HCT116 (cell line): ENCODE measurements around the gene KLC4. TPM values are rescaled to one million over a fixed set of nuclear protein-coding genes. Genes with fewer than 3 reads are reported as not detected.
"Not testable (repeated sequence)": the region's sequence is repeated elsewhere in the genome, so short reads cannot be mapped to it uniquely, and the experiment has no call there.

Experiments
- ATAC-seq: fragments of 200-7000 bp; cut with Tn5 transposase; 2 replicates; pipeline ENCODE4 v1.9.1; 2020; ENCODE audit warnings: mild to moderate bottlenecking, moderate library complexity
- BruUV-seq: library from RNA; stranded (reverse); fragments of 400-500 nt; replicated peaks from 2 replicates; lab custom pipeline; 2021; lab: Mats Ljungman, UMichigan
- CTCF ChIA-PET: fragments of 300-600 bp; sonication (Branson Sonifier 250); formaldehyde crosslinking; loops from one replicate; lab custom pipeline; 2021; ENCODE audit warnings: antibody characterized with exemption; lab: Charles Lee
- POLR2A ChIA-PET: fragments of 300-600, 350-600 bp; sonication (Branson Sonifier 250); formaldehyde crosslinking; loops from one replicate; lab custom pipeline; 2021; ENCODE audit warnings: antibody characterized with exemption; lab: Charles Lee
- RAD21 ChIA-PET, 2 experiments: fragments of 300-600 bp; sonication (Branson Sonifier 250); formaldehyde crosslinking; loops; one replicate each; lab custom pipeline; 2023; ENCODE audit warnings: low total read pairs in 2 of 2; ENCODE audit not compliant: uncharacterized antibody in 2 of 2, unreplicated experiment in 2 of 2, low non-redundant PET in 1 of 2; lab: Charles Lee
- DNase-seq: peaks from one replicate; pipeline ENCODE4 v3.0.0-alpha.2; 2010; ENCODE audit warnings: low read depth, low spot score
- H2AFZ ChIP-seq: fragments of 200-600 bp; shearing (Covaris generic), sonication (generic); 2 replicates; pipeline ENCODE4 v1.6.1; 2017; ENCODE audit warnings: low read depth, mixed run types, mixed read lengths, antibody characterized with exemption, low read length; ENCODE audit not compliant: poor library complexity, severe bottlenecking
- H3K27ac ChIP-seq: 2 replicates; pipeline ENCODE4 v1.5.1; 2012; ENCODE audit warnings: low read depth, low read length
- H3K27me3 ChIP-seq: fragments of 200-600 bp; sonication (generic); 2 replicates; pipeline ENCODE4 v1.6.1; 2016; ENCODE audit warnings: mixed run types, low read length, mixed read lengths; ENCODE audit not compliant: insufficient read depth
- H3K36me3 ChIP-seq, 2 experiments: fragments of 200-500 bp in 1 of 2; fragments of 200-600 bp in 1 of 2; sonication (Bioruptor generic) in 1 of 2; sonication (generic) in 1 of 2; 2 replicates each; pipeline versions ENCODE4 v1.5.1 to v1.6.1; 2014 to 2016; ENCODE audit warnings: low read length in 2 of 2, inconsistent platforms in 1 of 2, mixed read lengths in 1 of 2, mixed run types in 1 of 2; ENCODE audit not compliant: insufficient read depth in 2 of 2, control insufficient read depth in 1 of 2
- H3K4me1 ChIP-seq, 2 experiments: fragments of 200-600 bp in 1 of 2; sonication (generic) in 1 of 2; 2 replicates each; pipeline versions ENCODE4 v1.5.1 to v1.6.1; 2012 to 2017; ENCODE audit warnings: low read length in 2 of 2, inconsistent platforms in 1 of 2, mild to moderate bottlenecking in 1 of 2, mixed read lengths in 1 of 2, mixed run types in 1 of 2, moderate library complexity in 1 of 2; ENCODE audit not compliant: insufficient read depth in 2 of 2, control insufficient read depth in 1 of 2
- H3K4me2 ChIP-seq: fragments of 200-600 bp; sonication (generic); 2 replicates; pipeline ENCODE4 v1.6.1; 2017; ENCODE audit warnings: mixed run types, low read length, mixed read lengths
- H3K4me3 ChIP-seq, 2 experiments: fragments of 200-600 bp in 1 of 2; sonication (generic) in 1 of 2; replicated peaks in 1 of 2; 2 replicates each; pipeline ENCODE4 v1.5.1; 2011 to 2016; ENCODE audit warnings: low read length in 2 of 2, control low read depth in 1 of 2, low read depth in 1 of 2, mild to moderate bottlenecking in 1 of 2, mixed read lengths in 1 of 2, mixed run types in 1 of 2
- H3K79me2 ChIP-seq: fragments of 200-600 bp; sonication (generic); 2 replicates; pipeline ENCODE4 v1.6.1; 2017; ENCODE audit warnings: mild to moderate bottlenecking, mixed run types, low read length, moderate library complexity, mixed read lengths; ENCODE audit not compliant: insufficient read depth
- H3K9ac ChIP-seq: fragments of 200-600 bp; sonication (generic); 2 replicates; pipeline ENCODE4 v1.6.1; 2016; ENCODE audit warnings: low read length, mixed read lengths
- H3K9me2 ChIP-seq: fragments of 200-600 bp; sonication (generic), shearing (Covaris generic); 2 replicates; pipeline ENCODE4 v1.6.1; 2017; ENCODE audit warnings: mixed run types, mild to moderate bottlenecking, moderate library complexity; ENCODE audit not compliant: insufficient read depth
- H3K9me3 ChIP-seq, 2 experiments: fragments of 200-500 bp in 1 of 2; fragments of 200-600 bp in 1 of 2; sonication (Bioruptor generic) in 1 of 2; sonication (generic) in 1 of 2; 2 replicates each; pipeline ENCODE4 v1.6.1; 2014 to 2017; ENCODE audit warnings: low read length in 2 of 2, mixed read lengths in 2 of 2, inconsistent platforms in 1 of 2, low read depth in 1 of 2, mild to moderate bottlenecking in 1 of 2, mixed run types in 1 of 2, moderate library complexity in 1 of 2; ENCODE audit not compliant: control insufficient read depth in 1 of 2, insufficient read depth in 1 of 2
- H4K20me1 ChIP-seq: fragments of 200-600 bp; sonication (generic), shearing (Covaris generic); 2 replicates; pipeline ENCODE4 v1.6.1; 2017; ENCODE audit warnings: mixed run types, mild to moderate bottlenecking, moderate library complexity; ENCODE audit not compliant: insufficient read depth
- ELF1 ChIP-seq: IDR thresholded peaks from 2 replicates; pipeline ENCODE4 v1.6.1; 2012; ENCODE audit warnings: low read depth, borderline replicate concordance
- EZH2 ChIP-seq: fragments of 200-600 bp; sonication (generic); IDR thresholded peaks from 2 replicates; pipeline ENCODE4 v1.6.1; 2017; ENCODE audit warnings: antibody characterized with exemption, mixed run types
- EZH2phosphoT487 ChIP-seq: fragments of 200-600 bp; IDR thresholded peaks from 2 replicates; pipeline ENCODE4 v1.6.1; 2018; ENCODE audit warnings: antibody characterized with exemption, borderline replicate concordance
- JUND ChIP-seq: IDR thresholded peaks from 2 replicates; pipeline ENCODE4 v1.6.1; 2012
- SIN3A ChIP-seq: IDR thresholded peaks from 2 replicates; pipeline ENCODE4 v1.6.1; 2012; ENCODE audit warnings: low read depth
- SP1 ChIP-seq: IDR thresholded peaks from 2 replicates; pipeline ENCODE4 v1.6.1; 2012; ENCODE audit warnings: low read depth
- SRF ChIP-seq: IDR thresholded peaks from 2 replicates; pipeline ENCODE4 v1.6.1; 2012; ENCODE audit warnings: low read depth
- TCF7L2 ChIP-seq: IDR thresholded peaks from 2 replicates; pipeline ENCODE4 v1.7.0; 2011; ENCODE audit warnings: borderline replicate concordance, inconsistent platforms; ENCODE audit not compliant: insufficient read depth, insufficient read length; ENCODE audit errors: extremely low read depth
- YY1 ChIP-seq: IDR thresholded peaks from 2 replicates; pipeline ENCODE4 v1.6.1; 2011; ENCODE audit warnings: low read length, low read depth, moderate library complexity, mild to moderate bottlenecking; ENCODE audit not compliant: insufficient replicate concordance; ENCODE audit errors: extremely low read depth
- ZFX ChIP-seq: fragments of 450-650 bp; IDR thresholded peaks from 2 replicates; pipeline ENCODE4 v1.6.1; 2017
- ZNF274 ChIP-seq: fragments of 200-500 bp; sonication (Bioruptor generic); IDR thresholded peaks from 2 replicates; pipeline ENCODE4 v1.6.1; 2014; ENCODE audit warnings: mild to moderate bottlenecking, low read depth, low read length, inconsistent platforms
- intact Hi-C: fragments of 100-400 bp; cut with micrococcal nuclease; formaldehyde crosslinking; loops from 2 replicates; pipeline ENCODE4 v1.10.0; 2022
- total RNA-seq: library from RNA; stranded (reverse); gene quantifications from one replicate; pipeline ENCODE4 v1.2.1, GENCODE V29; 2021; ENCODE audit not compliant: unreplicated experiment
- TF ChIP-seq, protein P1 (sequence below), 3 experiments: fragments of 200-600 bp in 1 of 3; sonication (generic) in 1 of 3; IDR thresholded peaks in 2 of 3; conservative IDR thresholded peaks in 1 of 3; 2 replicates each; pipeline ENCODE4 v1.5.1; 2012 to 2017; ENCODE audit warnings: low read depth in 2 of 3, low read length in 2 of 3, antibody characterized with exemption in 1 of 3, borderline replicate concordance in 1 of 3, control low read depth in 1 of 3, mild to moderate bottlenecking in 1 of 3, mixed read lengths in 1 of 3, mixed run types in 1 of 3, moderate library complexity in 1 of 3; ENCODE audit not compliant: insufficient read depth in 1 of 3
- TF ChIP-seq, protein P2 (sequence below): IDR thresholded peaks from 2 replicates; pipeline ENCODE4 v1.6.1; 2011; ENCODE audit warnings: mild to moderate bottlenecking, low read length, moderate library complexity; ENCODE audit not compliant: insufficient replicate concordance; ENCODE audit errors: extremely low read depth
- TF ChIP-seq, protein P3 (sequence below): IDR thresholded peaks from 2 replicates; pipeline ENCODE4 v1.6.1; 2012

The KLC4 gene
- total RNA-seq, 1 experiment from 2014 or later: 16.2 TPM

DNA sequence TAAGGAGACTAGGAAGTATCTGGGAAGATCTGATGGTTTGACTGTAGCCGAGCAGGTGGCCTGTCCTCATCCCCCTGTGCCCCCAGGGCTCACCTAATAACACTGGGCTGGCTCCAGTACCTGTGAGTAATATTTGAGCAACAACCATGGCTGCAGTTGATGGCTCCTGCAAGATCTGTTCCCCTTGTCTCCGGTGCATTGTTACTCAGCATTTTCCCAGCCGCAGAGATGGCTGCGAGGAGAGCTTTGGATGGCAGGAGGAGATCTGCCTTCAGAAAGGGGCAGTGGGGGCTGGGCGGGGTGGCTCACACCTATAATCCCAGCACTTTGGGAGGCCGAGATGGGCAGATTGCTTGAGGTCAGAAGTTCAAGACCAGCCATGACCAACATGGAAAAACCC lies 55.9 kb downstream of the KLC4 start:
- CTCF ChIA-PET: no interaction called here
- H2AFZ ChIP-seq: no peak overlapping the region
- BruUV-seq: no TSS peak
- TF ChIP-seq, protein P1, sequence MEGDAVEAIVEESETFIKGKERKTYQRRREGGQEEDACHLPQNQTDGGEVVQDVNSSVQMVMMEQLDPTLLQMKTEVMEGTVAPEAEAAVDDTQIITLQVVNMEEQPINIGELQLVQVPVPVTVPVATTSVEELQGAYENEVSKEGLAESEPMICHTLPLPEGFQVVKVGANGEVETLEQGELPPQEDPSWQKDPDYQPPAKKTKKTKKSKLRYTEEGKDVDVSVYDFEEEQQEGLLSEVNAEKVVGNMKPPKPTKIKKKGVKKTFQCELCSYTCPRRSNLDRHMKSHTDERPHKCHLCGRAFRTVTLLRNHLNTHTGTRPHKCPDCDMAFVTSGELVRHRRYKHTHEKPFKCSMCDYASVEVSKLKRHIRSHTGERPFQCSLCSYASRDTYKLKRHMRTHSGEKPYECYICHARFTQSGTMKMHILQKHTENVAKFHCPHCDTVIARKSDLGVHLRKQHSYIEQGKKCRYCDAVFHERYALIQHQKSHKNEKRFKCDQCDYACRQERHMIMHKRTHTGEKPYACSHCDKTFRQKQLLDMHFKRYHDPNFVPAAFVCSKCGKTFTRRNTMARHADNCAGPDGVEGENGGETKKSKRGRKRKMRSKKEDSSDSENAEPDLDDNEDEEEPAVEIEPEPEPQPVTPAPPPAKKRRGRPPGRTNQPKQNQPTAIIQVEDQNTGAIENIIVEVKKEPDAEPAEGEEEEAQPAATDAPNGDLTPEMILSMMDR (IDR thresholded peaks at IDR 0.05 in 2 of 3, conservative IDR thresholded peaks at IDR 0.05 in 1 of 3; ENCODE audit: borderline replicate concordance in 1 of 3, insufficient read depth in 1 of 3, low read depth in 2 of 3, low read length in 2 of 3): no peak
- no peak for TF ChIP-seq SRF
- no peak for TF ChIP-seq JUND
- no peak for TF ChIP-seq ELF1
- TF ChIP-seq TCF7L2: no peak
- TF ChIP-seq SIN3A: no peak
- TF ChIP-seq, protein P2, sequence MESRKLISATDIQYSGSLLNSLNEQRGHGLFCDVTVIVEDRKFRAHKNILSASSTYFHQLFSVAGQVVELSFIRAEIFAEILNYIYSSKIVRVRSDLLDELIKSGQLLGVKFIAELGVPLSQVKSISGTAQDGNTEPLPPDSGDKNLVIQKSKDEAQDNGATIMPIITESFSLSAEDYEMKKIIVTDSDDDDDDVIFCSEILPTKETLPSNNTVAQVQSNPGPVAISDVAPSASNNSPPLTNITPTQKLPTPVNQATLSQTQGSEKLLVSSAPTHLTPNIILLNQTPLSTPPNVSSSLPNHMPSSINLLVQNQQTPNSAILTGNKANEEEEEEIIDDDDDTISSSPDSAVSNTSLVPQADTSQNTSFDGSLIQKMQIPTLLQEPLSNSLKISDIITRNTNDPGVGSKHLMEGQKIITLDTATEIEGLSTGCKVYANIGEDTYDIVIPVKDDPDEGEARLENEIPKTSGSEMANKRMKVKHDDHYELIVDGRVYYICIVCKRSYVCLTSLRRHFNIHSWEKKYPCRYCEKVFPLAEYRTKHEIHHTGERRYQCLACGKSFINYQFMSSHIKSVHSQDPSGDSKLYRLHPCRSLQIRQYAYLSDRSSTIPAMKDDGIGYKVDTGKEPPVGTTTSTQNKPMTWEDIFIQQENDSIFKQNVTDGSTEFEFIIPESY: no peak
- TF ChIP-seq EZH2phosphoT487: no peak
- TF ChIP-seq, protein P3, sequence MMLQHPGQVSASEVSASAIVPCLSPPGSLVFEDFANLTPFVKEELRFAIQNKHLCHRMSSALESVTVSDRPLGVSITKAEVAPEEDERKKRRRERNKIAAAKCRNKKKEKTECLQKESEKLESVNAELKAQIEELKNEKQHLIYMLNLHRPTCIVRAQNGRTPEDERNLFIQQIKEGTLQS: no peak
- no peak for TF ChIP-seq SP1
- no peak for TF ChIP-seq EZH2
- TF ChIP-seq ZFX: no peak
- TF ChIP-seq YY1: no peak
- TF ChIP-seq ZNF274: no peak
- TF ChIP-seq, all 23 proteins: peak for 0
- RAD21 ChIA-PET: no interaction called here
- Histone ChIP-seq H3K4me3 (no peak overlapping the region), H3K9ac (no peak overlapping the region), H3K9me2 (no peaks in the 10 kb centered on the region), H3K36me3 (no peaks in the 10 kb centered on the region), H4K20me1 (no peaks in the 10 kb centered on the region; the same call in 1 of the 2 replicates), H3K27ac (no peak overlapping the region), H3K9me3 (no peaks in the 10 kb centered on the region), H3K79me2 (peaks cover 60% of the 10 kb centered on the region), H3K4me1 (peaks cover 13 to 18% of the 10 kb centered on the region in 2 experiments), H3K27me3 (no peaks in the 10 kb centered on the region), H3K4me2 (no peak overlapping the region)
- ATAC-seq (no peak), DNase-seq (no peak)
- intact Hi-C loops: no loop called here
- POLR2A ChIA-PET: no interaction called here

DNA sequence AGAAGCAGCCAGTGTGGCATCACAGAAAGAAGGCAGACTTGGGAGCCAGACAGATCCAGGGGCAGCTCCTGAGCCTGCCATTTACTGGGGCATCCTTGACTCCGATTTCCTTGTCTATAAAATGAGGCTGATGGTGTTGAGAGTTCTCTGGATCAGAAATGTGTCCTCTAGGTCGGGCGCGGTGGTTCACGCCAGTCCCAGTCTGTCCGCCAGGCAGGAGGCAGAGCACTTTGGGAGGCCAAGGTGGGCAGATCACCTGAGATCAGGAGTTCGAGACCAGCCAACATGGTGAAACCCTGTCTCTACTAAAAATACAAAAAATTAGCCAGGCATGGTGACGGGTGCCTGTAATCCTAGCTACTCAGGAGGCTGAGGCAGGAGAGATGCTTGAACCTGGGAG lies 58.0 kb downstream of the KLC4 start:
- CTCF ChIA-PET, DNase-seq, POLR2A ChIA-PET, H3K36me3 ChIP-seq, H3K27ac ChIP-seq, H3K27me3 ChIP-seq, H3K4me3 ChIP-seq, ATAC-seq, intact Hi-C loops, H3K9ac ChIP-seq, H4K20me1 ChIP-seq, H3K9me2 ChIP-seq, BruUV-seq, RAD21 ChIA-PET, H3K4me2 ChIP-seq, H2AFZ ChIP-seq, H3K9me3 ChIP-seq: not testable (repeated sequence)
- Histone ChIP-seq H3K79me2 (peaks cover 59% of the 10 kb centered on the region), H3K4me1 (peaks cover 34 to 39% of the 10 kb centered on the region in 2 experiments)
